Psoas muscle (tissue), 8 donors: ENCODE data around the gene C14orf119. TPM values are rescaled to one million over a fixed set of nuclear protein-coding genes. Genes with fewer than 3 reads are reported as not detected.
A peak's percentile ranks its signal among the peaks of the same experiment; 100 is the strongest.

Experiments
- ATAC-seq, 4 donors: fragments of 200-7000 bp; cut with Tn5 transposase; one replicate each; pipeline ENCODE4 v1.9.1; 2020; ENCODE audit warnings: moderate library complexity in 3 of 4, mild to moderate bottlenecking in 2 of 4
- DNase-seq, 2 donors: peaks; one replicate each; pipeline ENCODE4 v3.0.0-alpha.2; 2020
- H3K27ac ChIP-seq: fragments of 200-600 bp; one replicate; pipeline ENCODE4 v1.8.0; 2022
- H3K27me3 ChIP-seq, 3 donors: fragments of 200-600 bp in 1 of 3; one replicate each; pipeline versions ENCODE4 v1.6.1 to v1.8.0; 2013 to 2022; ENCODE audit warnings: low read length in 2 of 3, mild to moderate bottlenecking in 2 of 3, moderate library complexity in 1 of 3; ENCODE audit not compliant: insufficient read depth in 3 of 3
- H3K36me3 ChIP-seq, 2 donors: fragments of 200-600 bp in 1 of 2; one replicate each; pipeline versions ENCODE4 v1.6.1 to v1.8.0; 2013 to 2022; ENCODE audit warnings: low read depth in 1 of 2, mild to moderate bottlenecking in 1 of 2, moderate library complexity in 1 of 2; ENCODE audit not compliant: insufficient read depth in 1 of 2
- H3K4me1 ChIP-seq: fragments of 200-600 bp; one replicate; pipeline ENCODE4 v1.8.0; 2022
- H3K4me3 ChIP-seq: fragments of 200-600 bp; one replicate; pipeline ENCODE4 v1.8.0; 2022; ENCODE audit warnings: mild to moderate bottlenecking
- H3K9me3 ChIP-seq: fragments of 200-600 bp; one replicate; pipeline ENCODE4 v1.8.0; 2022
- CTCF ChIP-seq: fragments of 200-600 bp; IDR thresholded peaks from one replicate; pipeline ENCODE4 v1.8.0; 2022; ENCODE audit warnings: antibody characterized with exemption
- WGBS, 3 donors: extraction: QIAGEN DNeasy Blood & Tissue Kit; methylation state at CpG; one replicate each; pipeline versions ENCODE4 v1.1.6 to v1.1.7; 2013; 5-methylcytosine and 5-hydroxymethylcytosine counted together
- intact Hi-C, 2 donors: fragments of 100-400 bp; cut with DNase I; formaldehyde crosslinking; loops; one replicate each; pipeline versions ENCODE4 v1.11.0 to v1.14.2; 2022
- polyA plus RNA-seq, 3 donors: library from polyadenylated mRNA; stranded (reverse); fragments of 200-250 nt; gene quantifications; one replicate each; pipeline ENCODE4 v1.2.3, GENCODE V29; 2013
- total RNA-seq, 4 donors: library from RNA; stranded (reverse); fragmentation: NEBNext Ultra II Directional in 2 of 4; extraction: Animal tissue kit (Norgen Biotek cat#: 25700) in 2 of 4; gene quantifications; one replicate each; pipeline versions ENCODE4 v1.2.1 to v1.2.4, GENCODE V29; 2021 to 2023
- donor health status: healthy with polysubstance abuse.
- donor health status: DM: no; HTN: no; CAD: no; lungs with moderate emphysema.
- donor health status: Bipolar disorder and iron deficiency.
- donor health status: healthy.
- donor health status: DM: yes; HTN: yes; CAD: no.
- donor health status: DM: no; HTN: no; CAD: no.
- donor health status: DM: no; HTN: no; CAD: no.
- donor health status: DM: yes; HTN: yes; CAD: no.

Gene C14orf119
- total and polyA plus RNA-seq, 7 donors, result 23.2 to 65.3 (median 28.8) TPM

- peak within 1 kb of the TSS; percentile 78 for H3K4me3 ChIP-seq
- ATAC-seq, result peak in 2 of 4 donors; percentile 5 to 16
- H3K27ac ChIP-seq, result peak within 1 kb of the TSS; percentile 32
- 4 to 8% (median 6%) methylated on average over 18 to 72 of the region's 73 CpGs for WGBS, 3 donors
- peaks cover 4 to 41% of the 10 kb centered on the region in 2 donors for H3K36me3 ChIP-seq
- intact Hi-C loops, result loop anchor here in 1 of 2 donors (5.0 kb wide), 1 partner anchor 500 kb away; no protein-coding TSS in a partner anchor
- H3K9me3 ChIP-seq, result no peaks in the 10 kb centered on the region
- H3K27me3 ChIP-seq, result no peaks in the 10 kb centered on the region
- peak; percentile 71 to 76 for DNase-seq
- no peak for TF ChIP-seq CTCF
- peaks cover 7% of the 10 kb centered on the region for H3K4me1 ChIP-seq
These were observed 38.1 kb upstream of the C14orf119 start, which contains the start of gene CDH24 for GRCh38 chr14:23056956-23057756. Gene CDH24, minus strand, starts transcription at chr14:23057520. Its CDS starts 1,787 bp downstream, at chr14:23055733.

- intact Hi-C loops, result loop anchor here (1.0 to 5.0 kb wide), 3 partner anchors 71 to 501 kb away; no protein-coding TSS in a partner anchor
- Histone ChIP-seq H3K4me3 (peak overlapping the region; percentile 78), H3K9me3 (no peaks in the 10 kb centered on the region), H3K36me3 (peaks cover 12 to 49% of the 10 kb centered on the region in 2 donors), H3K27me3 (no peaks in the 10 kb centered on the region), H3K27ac (peak overlapping the region; percentile 32), H3K4me1 (peaks cover 12% of the 10 kb centered on the region)
- 1 to 2% (median 1%) methylated on average over 43 to 51 of the region's 51 CpGs for WGBS, 3 donors
- DNase-seq (peak; percentile 81 to 92), ATAC-seq (peak; percentile 76 to 86 (median 82))
- TF ChIP-seq CTCF, result peak; percentile 93
These were observed 37.3 kb upstream of the C14orf119 start for GRCh38 chr14:23057757-23058653.

GRCh38 chr14:23058654-23059504 is 36.4 kb upstream of the C14orf119 start:
- ATAC-seq (no peak), DNase-seq (peak in 1 of 2 donors; percentile 48)
- Histone ChIP-seq H3K27me3 (no peaks in the 10 kb centered on the region), H3K9me3 (no peaks in the 10 kb centered on the region), H3K4me3 (no peak overlapping the region), H3K27ac (no peak overlapping the region), H3K4me1 (peaks cover 12% of the 10 kb centered on the region), H3K36me3 (peaks cover 20 to 58% of the 10 kb centered on the region in 2 donors)
- TF ChIP-seq CTCF, result no peak
- intact Hi-C loops, result loop anchor here (1.0 to 5.0 kb wide), 3 partner anchors 72 to 502 kb away; no protein-coding TSS in a partner anchor
- 84 to 86% (median 85%) methylated on average over 32 of the region's 32 CpGs for WGBS, 3 donors
